Neural progenitor cell (in vitro differentiated cells): ENCODE data around the gene MTFR1L.

Experiments used
- CTCF ChIP-seq: fragments of 200-600 bp; sonication (generic); IDR thresholded peaks from 2 replicates; pipeline ENCODE4 v1.5.1; 2017; ENCODE audit warnings: antibody characterized with exemption, mild to moderate bottlenecking
- EZH2phosphoT487 ChIP-seq: fragments of 200-600 bp; sonication (generic); IDR thresholded peaks from 2 replicates; pipeline ENCODE4 v1.6.1; 2017; ENCODE audit warnings: antibody characterized with exemption

- TF ChIP-seq EZH2phosphoT487 (no peak), CTCF (peak; percentile 90)
Measured at GRCh38 chr1:25796811-25797458, 22.8 kb upstream of the MTFR1L start.
